Endothelial cell of umbilical vein (primary cell): Measurements from ENCODE around the gene TAF4B. TPM values are rescaled to one million over a fixed set of nuclear protein-coding genes. Genes with fewer than 3 reads are reported as not detected.

ENCODE experiments used
- BruUV-seq: library from RNA; stranded (reverse); fragments of 400-500 nt; replicated peaks from 2 replicates; lab custom pipeline; 2021; lab: Mats Ljungman, UMichigan
- CTCF ChIA-PET: fragments of 300-600, 350-600 bp; sonication (Branson Sonifier 250); formaldehyde crosslinking; loops from one replicate; lab custom pipeline; 2021; ENCODE audit warnings: antibody characterized with exemption, inconsistent platforms; lab: Charles Lee
- POLR2A ChIA-PET: fragments of 300-600, 350-600 bp; sonication (Branson Sonifier 250); formaldehyde crosslinking; loops from one replicate; lab custom pipeline; 2021; ENCODE audit warnings: antibody characterized with exemption, inconsistent platforms; lab: Charles Lee
- DNase-seq: peaks from one replicate; pipeline ENCODE4 v3.0.0-alpha.2; 2011; ENCODE audit warnings: low read depth, low spot score
- FAIRE-seq: peaks from 2 replicates; lab custom pipeline; 2011; peaks lifted over from hg19 to GRCh38; lab: Jason Lieb, UNC
- H2AFZ ChIP-seq: 2 replicates; pipeline ENCODE4 v1.6.0; 2012; ENCODE audit warnings: low read depth, low read length, control low read depth, inconsistent platforms
- H3K27ac ChIP-seq: 2 replicates; pipeline ENCODE4 v1.5.1; 2011; ENCODE audit warnings: low read depth, mild to moderate bottlenecking, control low read depth, low read length, moderate library complexity; ENCODE audit not compliant: insufficient read depth
- H3K27me3 ChIP-seq, 2 experiments: 2 replicates each; pipeline versions ENCODE4 v1.6.0 to v1.6.1; 2011; ENCODE audit warnings: low read length in 2 of 2, mixed read lengths in 1 of 2; ENCODE audit not compliant: control insufficient read depth in 2 of 2, insufficient read depth in 2 of 2
- H3K36me3 ChIP-seq, 2 experiments: 2 replicates in 1 of 2; 3 replicates in 1 of 2; pipeline ENCODE4 v1.5.1; 2011; ENCODE audit warnings: low read length in 2 of 2, mild to moderate bottlenecking in 1 of 2, moderate library complexity in 1 of 2; ENCODE audit not compliant: control insufficient read depth in 2 of 2, insufficient read depth in 2 of 2; ENCODE audit errors: extremely low read depth in 1 of 2
- H3K4me1 ChIP-seq: 3 replicates; pipeline ENCODE4 v1.5.1; 2011; ENCODE audit warnings: mild to moderate bottlenecking, low read length; ENCODE audit not compliant: control insufficient read depth, insufficient read depth; ENCODE audit errors: extremely low read depth
- H3K4me2 ChIP-seq: 2 replicates; pipeline ENCODE4 v1.6.1; 2011; ENCODE audit warnings: low read length, control low read depth, mixed read lengths; ENCODE audit not compliant: insufficient read depth
- H3K4me3 ChIP-seq, 3 experiments: fragments of 200-600 bp in 1 of 3; sonication (generic), shearing (Covaris generic) in 1 of 3; replicated peaks in 1 of 3; 2 replicates each; pipeline ENCODE4 v1.5.1; 2011 to 2016; ENCODE audit warnings: control low read depth in 3 of 3, low read length in 3 of 3, mild to moderate bottlenecking in 2 of 3, inconsistent platforms in 1 of 3, low read depth in 1 of 3, moderate library complexity in 1 of 3; ENCODE audit not compliant: insufficient read depth in 1 of 3
- H3K79me2 ChIP-seq: 2 replicates; pipeline ENCODE4 v1.6.0; 2012; ENCODE audit warnings: low read length, inconsistent platforms; ENCODE audit not compliant: control insufficient read depth, insufficient read depth
- H3K9ac ChIP-seq: replicated peaks from 2 replicates; pipeline ENCODE3; 2011; ENCODE audit warnings: low read length, control low read depth; ENCODE audit not compliant: insufficient read depth; ENCODE audit errors: extremely low read depth
- H3K9me1 ChIP-seq: replicated peaks from 3 replicates; pipeline ENCODE4 v1.6.0; 2011; ENCODE audit warnings: mild to moderate bottlenecking, low read length; ENCODE audit not compliant: control insufficient read depth, insufficient read depth; ENCODE audit errors: extremely low read depth
- H3K9me3 ChIP-seq: replicated peaks from 2 replicates; pipeline ENCODE4 v1.5.1; 2012; ENCODE audit warnings: low read length, inconsistent platforms; ENCODE audit not compliant: control insufficient read depth, insufficient read depth
- H4K20me1 ChIP-seq: replicated peaks from 2 replicates; pipeline ENCODE3; 2011; ENCODE audit warnings: mild to moderate bottlenecking, low read length; ENCODE audit not compliant: control insufficient read depth, insufficient read depth; ENCODE audit errors: extremely low read depth
- EZH2 ChIP-seq: IDR thresholded peaks from 2 replicates; pipeline ENCODE4 v1.6.1; 2012; ENCODE audit warnings: borderline replicate concordance, low read depth, mild to moderate bottlenecking, moderate library complexity, low read length, inconsistent platforms; ENCODE audit not compliant: severe bottlenecking
- FOS ChIP-seq: IDR thresholded peaks from 2 replicates; pipeline ENCODE4 v1.6.1; 2011; ENCODE audit warnings: mild to moderate bottlenecking, low read length, moderate library complexity, borderline replicate concordance; ENCODE audit not compliant: insufficient read depth
- GATA2 ChIP-seq: IDR thresholded peaks from 2 replicates; pipeline ENCODE4 v1.7.0; 2011; ENCODE audit warnings: low read depth, mild to moderate bottlenecking, moderate library complexity, mixed read lengths, low read length; ENCODE audit not compliant: insufficient read length, insufficient read depth
- JUN ChIP-seq: IDR thresholded peaks from 2 replicates; pipeline ENCODE4 v1.6.1; 2011; ENCODE audit warnings: borderline replicate concordance, low read depth; ENCODE audit not compliant: insufficient read length, insufficient read depth
- MYC ChIP-seq: IDR thresholded peaks from one replicate; pipeline ENCODE4 v1.6.1; 2011; ENCODE audit warnings: mild to moderate bottlenecking, low read depth, low read length
- POLR2A ChIP-seq: IDR thresholded peaks from 2 replicates; pipeline ENCODE4 v1.6.1; 2012; ENCODE audit warnings: low read depth, mild to moderate bottlenecking, control low read depth, low read length
- POLR2AphosphoS5 ChIP-seq: IDR thresholded peaks from 2 replicates; pipeline ENCODE4 v1.6.1; 2012; ENCODE audit warnings: low read depth, mild to moderate bottlenecking, control low read depth, low read length, moderate library complexity; ENCODE audit not compliant: insufficient read depth
- dilution Hi-C: fragments of 300-500 bp; cut with MboI; formaldehyde crosslinking; loops from one replicate; pipeline ENCODE4 v1.15.0; 2019; ENCODE audit warnings: low sequenced_read_pairs; ENCODE audit not compliant: extremely low pct_ligation_motif_present
- intact Hi-C: fragments of 100-400 bp; cut with micrococcal nuclease; formaldehyde crosslinking; loops from one replicate; pipeline ENCODE4 v1.10.0; 2022
- polyA plus RNA-seq, 4 experiments: library from polyadenylated mRNA; depleted of rRNA in 3 of 4; stranded (reverse) in 3 of 4; unstranded in 1 of 4; fragments of >200 nt; gene quantifications; 2 replicates each; pipeline versions ENCODE4 v1.2.1 to v1.2.3, GENCODE V29; 2011 to 2012; ENCODE audit warnings: missing spikeins in 1 of 4
- total RNA-seq: library from RNA; stranded (reverse); gene quantifications from 2 replicates; pipeline ENCODE4 v1.2.3, GENCODE V29; 2021
- TF ChIP-seq, protein P1 (sequence below): IDR thresholded peaks from 2 replicates; pipeline ENCODE4 v1.6.1; 2011; ENCODE audit not compliant: insufficient read depth, insufficient read length
- TF ChIP-seq, protein P2 (sequence below), 2 donors: IDR thresholded peaks; 1 replicate in 1 of 2; 2 replicates in 1 of 2; pipeline ENCODE4 v1.5.1; 2011; ENCODE audit warnings: low read length in 2 of 2, mild to moderate bottlenecking in 2 of 2, moderate library complexity in 2 of 2, control low read depth in 1 of 2, inconsistent platforms in 1 of 2, low read depth in 1 of 2; ENCODE audit not compliant: insufficient read depth in 1 of 2; ENCODE audit errors: extremely low read depth in 1 of 2

TAF4B gene
- total and polyA plus RNA-seq, 2 donors (not counting 3 experiments of a cell fraction or from before 2014, with no cell fraction given): 0.47 to 2.0 TPM

DNA sequence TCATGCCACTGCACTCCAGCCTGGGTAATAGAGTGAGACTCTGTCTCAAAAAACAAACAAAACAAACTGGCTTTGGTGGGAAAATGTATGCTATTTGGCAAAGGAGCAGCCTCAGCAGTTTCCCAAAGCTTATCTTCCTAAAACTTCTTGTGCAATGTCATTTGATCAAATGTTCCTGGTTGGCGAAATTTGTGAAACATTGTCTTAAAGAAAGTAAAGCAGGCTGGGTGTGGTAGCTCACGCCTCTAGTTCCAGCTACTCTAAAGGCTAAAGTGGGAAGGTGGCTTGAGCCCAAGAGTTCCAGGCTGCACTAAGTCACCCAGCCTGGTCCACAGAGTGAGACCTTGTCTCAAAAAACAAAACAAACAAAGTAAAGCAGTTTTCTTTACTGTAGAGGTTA lies 17.3 kb upstream of the TAF4B start:
- ChIA-PET POLR2A (no interaction called here), CTCF (no interaction called here)
- no TSS peak for BruUV-seq
- no peaks in the 10 kb centered on the region for H4K20me1 ChIP-seq
- no peak overlapping the region for H3K4me2 ChIP-seq
- no peak overlapping the region for H2AFZ ChIP-seq
- H3K4me1 ChIP-seq: no peaks in the 10 kb centered on the region
- DNase-seq (no peak), FAIRE-seq (no peak)
- intact Hi-C loops (no loop called here), dilution Hi-C loops (no loop called here)
- no peak overlapping the region for H3K9ac ChIP-seq
- no peaks in the 10 kb centered on the region for H3K79me2 ChIP-seq
- H3K9me3 ChIP-seq: no peaks in the 10 kb centered on the region
- no peaks in the 10 kb centered on the region for H3K36me3 ChIP-seq
- no peaks in the 10 kb centered on the region for H3K27me3 ChIP-seq
- no peaks in the 10 kb centered on the region for H3K9me1 ChIP-seq
- no peak for TF ChIP-seq JUN
- no peak for TF ChIP-seq GATA2
- no peak for TF ChIP-seq MYC
- TF ChIP-seq, protein P1, sequence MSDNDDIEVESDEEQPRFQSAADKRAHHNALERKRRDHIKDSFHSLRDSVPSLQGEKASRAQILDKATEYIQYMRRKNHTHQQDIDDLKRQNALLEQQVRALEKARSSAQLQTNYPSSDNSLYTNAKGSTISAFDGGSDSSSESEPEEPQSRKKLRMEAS: no peak
- TF ChIP-seq, protein P2, sequence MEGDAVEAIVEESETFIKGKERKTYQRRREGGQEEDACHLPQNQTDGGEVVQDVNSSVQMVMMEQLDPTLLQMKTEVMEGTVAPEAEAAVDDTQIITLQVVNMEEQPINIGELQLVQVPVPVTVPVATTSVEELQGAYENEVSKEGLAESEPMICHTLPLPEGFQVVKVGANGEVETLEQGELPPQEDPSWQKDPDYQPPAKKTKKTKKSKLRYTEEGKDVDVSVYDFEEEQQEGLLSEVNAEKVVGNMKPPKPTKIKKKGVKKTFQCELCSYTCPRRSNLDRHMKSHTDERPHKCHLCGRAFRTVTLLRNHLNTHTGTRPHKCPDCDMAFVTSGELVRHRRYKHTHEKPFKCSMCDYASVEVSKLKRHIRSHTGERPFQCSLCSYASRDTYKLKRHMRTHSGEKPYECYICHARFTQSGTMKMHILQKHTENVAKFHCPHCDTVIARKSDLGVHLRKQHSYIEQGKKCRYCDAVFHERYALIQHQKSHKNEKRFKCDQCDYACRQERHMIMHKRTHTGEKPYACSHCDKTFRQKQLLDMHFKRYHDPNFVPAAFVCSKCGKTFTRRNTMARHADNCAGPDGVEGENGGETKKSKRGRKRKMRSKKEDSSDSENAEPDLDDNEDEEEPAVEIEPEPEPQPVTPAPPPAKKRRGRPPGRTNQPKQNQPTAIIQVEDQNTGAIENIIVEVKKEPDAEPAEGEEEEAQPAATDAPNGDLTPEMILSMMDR (IDR thresholded peaks at IDR 0.05; ENCODE audit: extremely low read depth in 1 of 2, insufficient read depth in 1 of 2, low read depth in 1 of 2, low read length in 2 of 2): no peak
- TF ChIP-seq EZH2: no peak
- no peak for TF ChIP-seq POLR2AphosphoS5
- TF ChIP-seq FOS: no peak
- no peak for TF ChIP-seq POLR2A
- H3K27ac ChIP-seq: no peak overlapping the region
- H3K4me3 ChIP-seq: no peak overlapping the region
